ENCODE data around the gene MRPS2. TPM values are rescaled to one million over a fixed set of nuclear protein-coding genes. Genes with fewer than 3 reads are reported as not detected.

Gene MRPS2
- total RNA-seq, 1 experiment from 2014 or later, result 65.5 TPM

DNA sequence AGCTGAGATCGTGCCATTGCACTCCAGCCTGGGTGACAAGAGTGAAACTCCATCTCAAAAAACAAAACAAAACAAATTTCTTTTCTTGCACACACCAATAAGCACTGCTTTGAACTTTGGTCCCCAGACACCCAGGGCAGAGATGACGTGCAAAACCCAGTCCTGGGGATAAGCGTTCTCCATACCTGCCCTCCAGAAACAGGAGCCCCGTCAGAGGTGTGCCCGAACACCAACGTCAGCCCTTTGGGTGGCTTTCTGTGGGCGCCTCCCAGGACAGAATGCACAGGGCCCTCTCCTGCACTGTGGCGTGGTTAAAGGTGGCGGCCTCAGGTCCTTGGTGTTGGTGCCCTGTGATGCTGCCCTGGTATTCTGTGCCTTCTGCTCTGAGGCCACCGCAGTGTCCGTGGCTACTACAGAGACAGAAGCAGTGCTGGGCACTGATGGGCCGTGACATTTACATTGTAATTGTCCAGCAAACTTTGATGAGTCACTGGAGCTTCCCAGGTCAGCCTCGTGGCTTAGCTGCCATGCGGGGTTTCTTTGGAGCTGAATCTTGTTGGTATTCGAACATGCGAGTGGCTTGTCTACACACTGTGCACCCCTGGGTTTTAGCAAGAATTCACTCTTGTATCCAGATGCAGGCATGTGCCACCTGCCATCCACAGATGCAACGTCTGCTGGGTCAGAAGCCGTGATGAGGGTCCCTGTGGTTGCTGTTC lies 11.1 kb upstream of the MRPS2 start:
- no peaks in the 10 kb centered on the region for H3K9me3 ChIP-seq
- intact Hi-C loops (cut with micrococcal nuclease; ENCODE audit: unreplicated experiment), result no loop called here
- no TSS peak for BruUV-seq (replicated peaks)
- no peak overlapping the region for H3K4me3 ChIP-seq (ENCODE audit: low read depth, low read length)
- H3K4me1 Mint-ChIP-seq (ENCODE audit: low read depth, unreplicated experiment), result no peaks in the 10 kb centered on the region
- TF ChIP-seq, protein P1, sequence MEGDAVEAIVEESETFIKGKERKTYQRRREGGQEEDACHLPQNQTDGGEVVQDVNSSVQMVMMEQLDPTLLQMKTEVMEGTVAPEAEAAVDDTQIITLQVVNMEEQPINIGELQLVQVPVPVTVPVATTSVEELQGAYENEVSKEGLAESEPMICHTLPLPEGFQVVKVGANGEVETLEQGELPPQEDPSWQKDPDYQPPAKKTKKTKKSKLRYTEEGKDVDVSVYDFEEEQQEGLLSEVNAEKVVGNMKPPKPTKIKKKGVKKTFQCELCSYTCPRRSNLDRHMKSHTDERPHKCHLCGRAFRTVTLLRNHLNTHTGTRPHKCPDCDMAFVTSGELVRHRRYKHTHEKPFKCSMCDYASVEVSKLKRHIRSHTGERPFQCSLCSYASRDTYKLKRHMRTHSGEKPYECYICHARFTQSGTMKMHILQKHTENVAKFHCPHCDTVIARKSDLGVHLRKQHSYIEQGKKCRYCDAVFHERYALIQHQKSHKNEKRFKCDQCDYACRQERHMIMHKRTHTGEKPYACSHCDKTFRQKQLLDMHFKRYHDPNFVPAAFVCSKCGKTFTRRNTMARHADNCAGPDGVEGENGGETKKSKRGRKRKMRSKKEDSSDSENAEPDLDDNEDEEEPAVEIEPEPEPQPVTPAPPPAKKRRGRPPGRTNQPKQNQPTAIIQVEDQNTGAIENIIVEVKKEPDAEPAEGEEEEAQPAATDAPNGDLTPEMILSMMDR (IDR thresholded peaks at IDR 0.05; ENCODE audit: insufficient read depth in 1 of 2, low read depth in 1 of 2, low read length in 1 of 2, severe bottlenecking in 1 of 2, unreplicated experiment in 1 of 2), result no peak
- no peak for DNase-seq
- H3K27me3 ChIP-seq (replicated peaks; ENCODE audit: control insufficient read depth, insufficient read depth, low read length), result no peaks in the 10 kb centered on the region
- H3K27me3 Mint-ChIP-seq (ENCODE audit: insufficient read depth, unreplicated experiment), result no peaks in the 10 kb centered on the region
- H3K36me3 Mint-ChIP-seq (ENCODE audit: insufficient read depth, unreplicated experiment), result peaks cover 15% of the 10 kb centered on the region
- ChIA-PET CTCF (interaction anchor here (1.5 kb wide), 1 partner anchor 15 kb away, joined by 6 read pairs; no protein-coding TSS in a partner anchor), POLR2A (no interaction called here)
- peaks cover 18% of the 10 kb centered on the region for H3K4me1 ChIP-seq
- no peaks in the 10 kb centered on the region for H3K9me3 Mint-ChIP-seq (ENCODE audit: unreplicated experiment)
- no peaks in the 10 kb centered on the region; the same call in 1 of the 2 replicates for H3K36me3 ChIP-seq (ENCODE audit: control insufficient read depth, insufficient read depth, low read length)
- no peak overlapping the region for H3K4me3 Mint-ChIP-seq (ENCODE audit: unreplicated experiment)
- no peak overlapping the region for H3K27ac Mint-ChIP-seq (ENCODE audit: unreplicated experiment)

DNA sequence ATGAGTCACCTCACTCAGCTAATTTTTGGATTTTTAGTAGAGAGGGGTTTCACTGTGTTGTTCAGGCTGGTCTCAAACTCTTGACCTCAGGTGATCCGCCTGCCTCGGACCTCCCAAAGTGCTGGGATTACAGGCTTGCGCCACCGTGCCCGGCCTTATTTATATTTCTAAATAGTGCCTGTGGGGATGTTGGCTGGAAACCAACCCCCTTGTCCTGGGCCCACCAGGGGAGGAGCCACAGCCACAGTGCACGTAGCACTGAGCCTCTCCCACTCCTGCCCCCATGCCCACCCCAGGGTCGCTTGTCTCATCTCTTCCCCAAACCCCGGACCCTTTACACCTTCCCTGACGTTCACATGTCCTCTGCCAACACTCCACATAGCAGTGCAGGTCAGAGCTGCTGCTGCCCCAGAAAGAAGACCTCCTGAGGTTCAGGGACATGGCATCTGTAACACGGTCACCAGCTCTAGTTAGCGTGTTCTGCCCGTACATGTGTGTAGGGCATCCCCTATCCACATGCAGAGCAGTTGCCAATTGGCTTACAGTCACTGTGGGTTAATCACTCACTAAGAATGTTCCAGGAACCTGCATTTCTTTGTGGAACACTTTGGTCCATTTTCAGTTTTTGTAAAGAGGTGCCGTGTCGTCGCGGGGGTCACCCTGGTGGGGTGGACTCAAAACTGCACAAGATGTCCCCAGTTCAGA lies 10.2 kb upstream of the MRPS2 start:
- Mint-ChIP-seq H3K27me3 (ENCODE audit: insufficient read depth, unreplicated experiment) (no peaks in the 10 kb centered on the region), H3K4me3 (ENCODE audit: unreplicated experiment) (no peak overlapping the region), H3K36me3 (ENCODE audit: insufficient read depth, unreplicated experiment) (peaks cover 9% of the 10 kb centered on the region), H3K27ac (ENCODE audit: unreplicated experiment) (no peak overlapping the region), H3K9me3 (ENCODE audit: unreplicated experiment) (no peaks in the 10 kb centered on the region), H3K4me1 (ENCODE audit: low read depth, unreplicated experiment) (no peaks in the 10 kb centered on the region)
- no peak overlapping the region for H3K4me3 ChIP-seq (ENCODE audit: low read depth, low read length)
- POLR2A ChIA-PET, result no interaction called here
- H3K4me1 ChIP-seq, result peaks cover 18% of the 10 kb centered on the region
- TF ChIP-seq, protein P1 (IDR thresholded peaks at IDR 0.05; ENCODE audit: insufficient read depth in 1 of 2, low read depth in 1 of 2, low read length in 1 of 2, severe bottlenecking in 1 of 2, unreplicated experiment in 1 of 2), result no peak
- DNase-seq, result no peak
- no TSS peak for BruUV-seq (replicated peaks)
- H3K9me3 ChIP-seq, result no peaks in the 10 kb centered on the region
- CTCF ChIA-PET, result interaction anchor here (1.5 kb wide), 1 partner anchor 14 kb away, joined by 6 read pairs; no protein-coding TSS in a partner anchor
- intact Hi-C loops (cut with micrococcal nuclease; ENCODE audit: unreplicated experiment), result no loop called here
- H3K36me3 ChIP-seq (ENCODE audit: control insufficient read depth, insufficient read depth, low read length), result no peaks in the 10 kb centered on the region
- no peaks in the 10 kb centered on the region for H3K27me3 ChIP-seq (replicated peaks; ENCODE audit: control insufficient read depth, insufficient read depth, low read length)

DNA sequence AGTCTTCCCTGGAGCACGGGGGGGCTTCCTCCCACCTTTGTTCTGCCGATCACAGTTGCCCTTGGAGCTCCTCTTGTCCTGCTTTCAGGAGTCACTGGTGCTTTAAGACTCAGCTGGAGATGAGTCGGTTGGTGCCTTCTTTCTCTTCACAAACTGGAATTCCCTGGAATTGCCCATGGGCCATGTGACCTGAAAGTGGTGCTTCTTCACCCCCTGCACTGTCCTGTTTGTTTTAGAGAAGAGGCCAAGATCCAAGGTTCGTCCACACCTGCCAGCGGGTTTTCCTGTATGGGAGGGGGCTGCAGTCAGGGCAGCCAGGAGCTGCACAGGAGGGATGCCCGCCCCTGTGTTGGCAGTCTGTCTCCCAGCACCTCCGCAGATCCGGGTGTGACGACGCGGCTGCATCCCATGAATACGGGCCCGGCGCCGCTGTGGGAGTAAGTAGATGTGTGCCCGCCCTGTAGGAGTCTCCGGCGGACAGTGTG lies 9.5 kb upstream of the MRPS2 start:
- H3K4me1 ChIP-seq, result peaks cover 18% of the 10 kb centered on the region
- no peak overlapping the region for H3K4me3 Mint-ChIP-seq (ENCODE audit: unreplicated experiment)
- no peaks in the 10 kb centered on the region for H3K27me3 Mint-ChIP-seq (ENCODE audit: insufficient read depth, unreplicated experiment)
- no peak overlapping the region for H3K27ac Mint-ChIP-seq (ENCODE audit: unreplicated experiment)
- no peak for DNase-seq
- no TSS peak for BruUV-seq (replicated peaks)
- intact Hi-C loops (cut with micrococcal nuclease; ENCODE audit: unreplicated experiment), result no loop called here
- H3K9me3 Mint-ChIP-seq (ENCODE audit: unreplicated experiment), result no peaks in the 10 kb centered on the region
- peaks cover 6% of the 10 kb centered on the region for H3K36me3 Mint-ChIP-seq (ENCODE audit: insufficient read depth, unreplicated experiment)
- no peaks in the 10 kb centered on the region for H3K27me3 ChIP-seq (replicated peaks; ENCODE audit: control insufficient read depth, insufficient read depth, low read length)
- H3K4me1 Mint-ChIP-seq (ENCODE audit: low read depth, unreplicated experiment), result no peaks in the 10 kb centered on the region
- no peak overlapping the region for H3K4me3 ChIP-seq (ENCODE audit: low read depth, low read length)
- POLR2A ChIA-PET, result no interaction called here
- TF ChIP-seq, protein P1 (IDR thresholded peaks at IDR 0.05; ENCODE audit: insufficient read depth in 1 of 2, low read depth in 1 of 2, low read length in 1 of 2, severe bottlenecking in 1 of 2, unreplicated experiment in 1 of 2), result no peak
- H3K36me3 ChIP-seq (ENCODE audit: control insufficient read depth, insufficient read depth, low read length), result no peaks in the 10 kb centered on the region
- no peaks in the 10 kb centered on the region for H3K9me3 ChIP-seq
- CTCF ChIA-PET, result interaction anchor here (1.5 kb wide), 1 partner anchor 13 kb away, joined by 6 read pairs; no protein-coding TSS in a partner anchor

Measured in Caco-2 (cell line).